ENCODE results near the gene GSG1L. TPM values are rescaled to one million over a fixed set of nuclear protein-coding genes. Genes with fewer than 3 reads are reported as not detected.

Gene GSG1L
- total and polyA plus RNA-seq, 4 donors, result 0.14 to 1.3 (median 0.24) TPM

DNA sequence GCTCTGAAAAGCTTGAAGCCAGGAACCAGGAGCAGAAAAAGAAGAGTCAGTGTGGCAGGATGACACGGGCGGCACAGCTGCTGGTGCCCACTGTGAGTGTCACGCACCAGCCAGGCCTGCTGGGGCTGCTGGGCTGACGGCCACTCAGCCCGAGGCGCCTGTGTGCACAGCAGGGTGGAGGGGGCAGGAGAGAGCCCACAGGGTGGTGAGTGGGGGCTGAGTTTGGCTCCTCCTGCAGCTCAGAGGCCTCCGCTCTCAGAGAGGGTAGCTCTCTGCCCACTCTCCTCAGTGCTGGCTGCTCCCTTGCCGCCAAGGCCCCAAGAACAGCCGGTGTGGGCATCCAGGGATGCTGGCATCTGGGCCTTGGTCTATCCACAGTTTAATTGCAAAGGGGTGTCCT lies 59.6 kb downstream of the GSG1L start:
- TF ChIP-seq CTCF (IDR thresholded peaks at IDR 0.05; ENCODE audit: control extremely low read depth, extremely low read depth), result no peak

DNA sequence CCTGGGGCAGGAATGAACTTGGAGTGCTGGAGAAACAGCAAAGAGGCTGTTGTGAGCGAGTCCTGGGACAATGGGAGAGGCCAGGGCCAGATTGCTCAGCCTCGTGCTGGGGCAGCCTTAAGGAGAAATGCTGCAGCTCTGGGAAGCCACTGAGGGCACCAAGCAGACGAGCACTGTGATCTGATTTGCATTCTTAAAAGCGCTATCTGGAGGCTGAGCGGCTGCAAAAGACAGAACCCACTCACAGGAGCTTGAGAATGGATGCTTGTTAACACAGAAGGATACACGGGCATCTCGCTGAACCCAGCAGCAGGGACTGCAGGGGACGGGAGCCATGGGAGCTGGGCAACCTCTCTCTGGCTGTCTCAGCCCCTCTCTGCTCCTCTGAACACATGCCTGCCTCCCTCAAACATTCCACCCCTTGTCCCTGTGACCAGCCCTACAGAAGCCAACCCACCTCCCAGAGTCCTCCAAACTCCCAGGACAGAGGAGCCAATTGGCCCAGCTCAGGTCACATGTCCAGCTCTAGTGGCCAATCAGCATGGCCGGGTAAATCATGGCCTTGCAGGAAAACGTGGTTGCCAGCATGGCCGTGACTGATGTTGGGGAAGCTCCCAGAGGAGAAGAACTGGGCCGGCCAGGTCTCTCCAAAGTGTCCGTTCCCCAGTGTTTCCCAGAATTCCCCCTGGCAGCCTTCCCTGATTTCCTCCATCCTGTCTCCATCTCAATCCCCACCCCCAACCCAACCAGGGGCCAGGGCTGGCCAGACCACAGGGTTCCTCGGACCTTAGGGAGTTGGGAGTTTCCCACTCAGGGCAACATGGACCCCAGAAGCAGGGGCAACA lies 60.3 kb downstream of the GSG1L start:
- Histone ChIP-seq H3K27ac (ENCODE audit: low read depth in 1 of 2, low read length in 1 of 2) (no peak overlapping the region), H3K9ac (ENCODE audit: insufficient read depth in 1 of 2, low read length in 2 of 2) (no peak overlapping the region)

More for the DNA sequence above, 59.6 kb downstream of the GSG1L start:
- Histone ChIP-seq H3K27ac (ENCODE audit: low read depth in 1 of 2, low read length in 1 of 2) (no peak overlapping the region), H3K27me3 (ENCODE audit: control insufficient read depth in 3 of 3, insufficient read depth in 3 of 3, low read length in 2 of 3) (no peaks in the 10 kb centered on the region), H3K4me3 (no peak overlapping the region), H3K36me3 (ENCODE audit: control insufficient read depth in 4 of 4, insufficient read depth in 4 of 4, low read length in 4 of 4) (no peaks in the 10 kb centered on the region), H3K9me3 (ENCODE audit: control insufficient read depth in 4 of 4, insufficient read depth in 3 of 4, low read length in 3 of 4) (peaks cover 0 to 8% (median 0%) of the 10 kb centered on the region in 4 donors), H3K9ac (ENCODE audit: insufficient read depth in 1 of 2, low read length in 2 of 2) (no peak overlapping the region), H3K4me1 (ENCODE audit: control insufficient read depth in 5 of 5, insufficient read depth in 5 of 5, low read length in 5 of 5) (peaks cover 0 to 11% (median 0%) of the 10 kb centered on the region in 5 donors)
- no peak for ATAC-seq (ENCODE audit: insufficient read depth, low FRiP score)
- no peak for DNase-seq
- WGBS, 2 donors, result 72 to 86% methylated on average over 9 of the region's 9 CpGs

DNA sequence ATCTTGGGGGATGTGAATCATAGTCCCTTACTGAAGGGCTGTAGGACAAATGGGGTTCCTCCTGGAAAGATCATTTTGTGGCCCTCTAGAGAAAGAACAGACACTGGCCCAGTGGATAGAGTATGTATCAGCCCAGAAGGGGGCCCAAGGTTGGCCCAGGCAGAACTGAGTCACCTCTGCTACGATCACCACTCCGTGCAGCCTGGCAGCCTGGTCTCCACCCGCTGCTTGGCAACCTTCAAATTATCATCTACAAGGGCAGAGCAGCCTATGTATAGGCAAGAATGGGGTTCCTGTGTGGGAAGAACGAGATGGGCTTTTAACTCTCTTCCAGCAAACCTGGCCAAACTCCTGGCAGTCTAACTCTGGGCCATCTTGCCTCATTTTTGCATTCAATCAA lies 61.9 kb downstream of the GSG1L start:
- no peak overlapping the region for H3K27ac ChIP-seq (ENCODE audit: low read depth in 1 of 2, low read length in 1 of 2)
- H3K9me3 ChIP-seq (ENCODE audit: control insufficient read depth in 4 of 4, insufficient read depth in 3 of 4, low read length in 3 of 4), result peaks cover 0 to 6% (median 0%) of the 10 kb centered on the region in 4 donors
- no peak for TF ChIP-seq CTCF (IDR thresholded peaks at IDR 0.05; ENCODE audit: control extremely low read depth, extremely low read depth)
- no peak overlapping the region for H3K4me3 ChIP-seq
- H3K27me3 ChIP-seq (ENCODE audit: control insufficient read depth in 3 of 3, insufficient read depth in 3 of 3, low read length in 2 of 3), result no peaks in the 10 kb centered on the region
- no peak overlapping the region for H3K9ac ChIP-seq (ENCODE audit: insufficient read depth in 1 of 2, low read length in 2 of 2)
- ATAC-seq (ENCODE audit: insufficient read depth, low FRiP score) (no peak), DNase-seq (no peak)
- no peaks in the 10 kb centered on the region for H3K36me3 ChIP-seq (ENCODE audit: control insufficient read depth in 4 of 4, insufficient read depth in 4 of 4, low read length in 4 of 4)
- H3K4me1 ChIP-seq (ENCODE audit: control insufficient read depth in 5 of 5, insufficient read depth in 5 of 5, low read length in 5 of 5), result peaks cover 0 to 11% (median 0%) of the 10 kb centered on the region in 5 donors
- 78 to 85% methylated on average over 4 of the region's 4 CpGs for WGBS, 2 donors

More for the DNA sequence above, 60.3 kb downstream of the GSG1L start:
- no peaks in the 10 kb centered on the region for H3K36me3 ChIP-seq (ENCODE audit: control insufficient read depth in 4 of 4, insufficient read depth in 4 of 4, low read length in 4 of 4)
- H3K4me1 ChIP-seq (ENCODE audit: control insufficient read depth in 5 of 5, insufficient read depth in 5 of 5, low read length in 5 of 5), result peaks cover 0 to 11% (median 0%) of the 10 kb centered on the region in 5 donors
- 71 to 81% methylated on average over 14 of the region's 14 CpGs for WGBS, 2 donors
- TF ChIP-seq CTCF (IDR thresholded peaks at IDR 0.05; ENCODE audit: control extremely low read depth, extremely low read depth), result no peak
- DNase-seq (no peak), ATAC-seq (ENCODE audit: insufficient read depth, low FRiP score) (no peak)
- no peaks in the 10 kb centered on the region for H3K27me3 ChIP-seq (ENCODE audit: control insufficient read depth in 3 of 3, insufficient read depth in 3 of 3, low read length in 2 of 3)
- peaks cover 0 to 6% (median 0%) of the 10 kb centered on the region in 4 donors for H3K9me3 ChIP-seq (ENCODE audit: control insufficient read depth in 4 of 4, insufficient read depth in 3 of 4, low read length in 3 of 4)
- H3K4me3 ChIP-seq, result no peak overlapping the region
